ENCODE measurements around the gene SHROOM1. TPM values are rescaled to one million over a fixed set of nuclear protein-coding genes. Genes with fewer than 3 reads are reported as not detected.
A peak's percentile ranks its signal among the peaks of the same experiment; 100 is the strongest.

Gene SHROOM1
- total and polyA plus RNA-seq, 9 donors: 1.6 to 3.2 (median 2.4) TPM

DNA sequence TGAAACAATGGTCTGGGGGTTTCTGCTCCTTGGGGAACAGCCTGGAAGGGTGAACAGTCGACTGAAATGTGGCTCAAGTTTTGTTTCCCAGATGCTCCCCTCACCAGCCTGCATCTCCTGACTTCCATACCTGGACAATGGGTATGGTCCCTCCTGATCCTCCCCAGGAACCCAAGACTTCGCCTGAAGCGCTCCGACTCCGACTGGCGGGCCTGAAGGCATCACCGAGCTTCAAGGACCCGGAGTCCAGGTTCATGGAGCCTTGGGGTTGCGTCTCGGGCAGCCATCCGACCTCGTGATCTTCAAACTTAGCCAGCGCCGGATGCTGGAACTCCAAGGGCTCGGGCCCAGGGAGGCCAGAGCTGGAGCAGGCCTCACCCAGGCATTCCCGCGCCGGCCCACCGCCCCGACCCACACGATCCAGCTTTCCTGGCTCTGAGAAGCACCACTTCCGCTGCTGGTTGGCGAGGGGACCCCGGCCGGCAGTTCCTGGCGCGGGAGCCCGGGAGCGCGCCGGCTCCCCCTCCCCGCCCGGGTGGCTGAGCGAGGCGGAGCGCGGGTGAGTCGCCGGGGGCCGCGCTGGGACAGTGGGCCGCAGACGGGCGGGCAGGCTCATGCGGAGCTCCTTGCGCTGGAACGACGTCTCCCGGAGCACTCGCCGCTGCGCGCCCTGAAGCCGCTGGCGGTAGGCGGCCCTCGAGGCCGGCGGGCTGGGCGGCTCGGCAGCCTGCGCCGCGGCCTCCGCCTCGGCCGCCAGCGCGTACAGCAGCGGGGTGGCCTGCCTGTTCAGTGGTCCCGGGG, 5.2 kb downstream of the SHROOM1 start:
- no peak for DNase-seq
- Histone ChIP-seq H3K4me1 (ENCODE audit: control insufficient read depth, insufficient read depth, low read length) (peaks cover 34% of the 10 kb centered on the region), H3K9me3 (replicated peaks; ENCODE audit: control insufficient read depth, low read depth, low read length) (no peaks in the 10 kb centered on the region), H3K36me3 (ENCODE audit: control insufficient read depth, insufficient read depth, low read length) (no peaks in the 10 kb centered on the region), H3K27me3 (ENCODE audit: control insufficient read depth, insufficient read depth, low read length) (peaks cover 71% of the 10 kb centered on the region), H3K4me3 (ENCODE audit: low read length) (no peak overlapping the region), H3K27ac (ENCODE audit: low read length) (no peak overlapping the region)
- WGBS (ENCODE audit: insufficient coverage): 26% methylated on average over 67 of the region's 71 CpGs

DNA sequence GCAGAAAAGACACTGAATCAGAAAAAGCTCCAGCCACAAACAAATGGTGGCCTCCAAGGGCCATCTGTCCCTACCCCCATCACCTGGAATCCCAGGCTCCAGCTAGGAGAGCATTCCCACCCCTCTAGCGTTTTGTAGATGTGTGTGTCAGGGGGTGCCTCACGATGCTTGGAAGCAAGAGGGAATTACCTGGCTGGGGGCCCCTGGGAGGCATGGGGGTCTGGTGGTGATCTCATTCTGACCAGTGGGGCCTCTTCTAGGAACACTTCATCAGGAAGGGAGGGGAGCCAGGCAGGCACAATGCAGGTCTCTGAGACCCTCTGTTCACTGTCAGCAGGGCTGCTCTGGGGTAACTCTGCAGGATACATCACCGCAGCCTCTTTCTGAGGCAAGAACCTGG, 6.0 kb downstream of the SHROOM1 start:
- WGBS (ENCODE audit: insufficient coverage): 87% methylated on average over 3 of the region's 3 CpGs
- Histone ChIP-seq H3K27me3 (ENCODE audit: control insufficient read depth, insufficient read depth, low read length) (peaks cover 73% of the 10 kb centered on the region), H3K4me3 (ENCODE audit: low read length) (no peak overlapping the region), H3K36me3 (ENCODE audit: control insufficient read depth, insufficient read depth, low read length) (no peaks in the 10 kb centered on the region), H3K27ac (ENCODE audit: low read length) (no peak overlapping the region), H3K9me3 (replicated peaks; ENCODE audit: control insufficient read depth, low read depth, low read length) (no peaks in the 10 kb centered on the region), H3K4me1 (ENCODE audit: control insufficient read depth, insufficient read depth, low read length) (peaks cover 35% of the 10 kb centered on the region)
- no peak for DNase-seq

DNA sequence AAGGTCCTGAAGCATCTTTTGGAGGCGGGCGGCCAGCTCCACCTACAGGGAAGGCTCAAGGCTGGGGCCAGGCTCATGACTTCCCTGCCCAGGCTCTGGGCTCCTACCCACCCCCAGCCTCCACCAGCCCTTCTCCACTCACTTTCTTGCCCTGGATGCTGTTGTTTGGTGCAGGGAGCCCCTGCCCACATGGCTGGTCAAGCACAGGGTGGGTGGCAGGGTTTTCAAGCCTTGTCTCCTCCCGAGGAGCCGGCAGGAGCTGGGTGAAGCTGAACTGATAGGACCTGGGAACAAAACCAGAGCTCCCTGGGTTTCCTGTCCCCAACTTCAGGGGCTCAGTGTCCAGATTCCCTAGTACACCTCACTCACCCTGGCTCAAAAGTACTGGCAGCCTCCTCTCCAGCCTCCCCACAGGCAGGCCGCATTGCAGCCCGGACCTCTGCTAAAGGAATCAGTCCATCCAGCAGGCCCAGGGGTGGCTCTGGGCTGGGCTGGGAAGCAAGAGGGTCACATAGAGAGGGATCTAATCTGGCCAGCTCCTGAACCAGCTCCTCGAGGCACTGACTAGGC, 6.9 kb downstream of the SHROOM1 start:
- Histone ChIP-seq H3K27ac (ENCODE audit: low read length) (no peak overlapping the region), H3K36me3 (ENCODE audit: control insufficient read depth, insufficient read depth, low read length) (no peaks in the 10 kb centered on the region), H3K4me3 (ENCODE audit: low read length) (no peak overlapping the region), H3K4me1 (ENCODE audit: control insufficient read depth, insufficient read depth, low read length) (peaks cover 32% of the 10 kb centered on the region), H3K27me3 (ENCODE audit: control insufficient read depth, insufficient read depth, low read length) (peaks cover 73% of the 10 kb centered on the region), H3K9me3 (replicated peaks; ENCODE audit: control insufficient read depth, low read depth, low read length) (no peaks in the 10 kb centered on the region)
- 60% methylated on average over 5 of the region's 7 CpGs for WGBS (ENCODE audit: insufficient coverage)
- DNase-seq: no peak

DNA sequence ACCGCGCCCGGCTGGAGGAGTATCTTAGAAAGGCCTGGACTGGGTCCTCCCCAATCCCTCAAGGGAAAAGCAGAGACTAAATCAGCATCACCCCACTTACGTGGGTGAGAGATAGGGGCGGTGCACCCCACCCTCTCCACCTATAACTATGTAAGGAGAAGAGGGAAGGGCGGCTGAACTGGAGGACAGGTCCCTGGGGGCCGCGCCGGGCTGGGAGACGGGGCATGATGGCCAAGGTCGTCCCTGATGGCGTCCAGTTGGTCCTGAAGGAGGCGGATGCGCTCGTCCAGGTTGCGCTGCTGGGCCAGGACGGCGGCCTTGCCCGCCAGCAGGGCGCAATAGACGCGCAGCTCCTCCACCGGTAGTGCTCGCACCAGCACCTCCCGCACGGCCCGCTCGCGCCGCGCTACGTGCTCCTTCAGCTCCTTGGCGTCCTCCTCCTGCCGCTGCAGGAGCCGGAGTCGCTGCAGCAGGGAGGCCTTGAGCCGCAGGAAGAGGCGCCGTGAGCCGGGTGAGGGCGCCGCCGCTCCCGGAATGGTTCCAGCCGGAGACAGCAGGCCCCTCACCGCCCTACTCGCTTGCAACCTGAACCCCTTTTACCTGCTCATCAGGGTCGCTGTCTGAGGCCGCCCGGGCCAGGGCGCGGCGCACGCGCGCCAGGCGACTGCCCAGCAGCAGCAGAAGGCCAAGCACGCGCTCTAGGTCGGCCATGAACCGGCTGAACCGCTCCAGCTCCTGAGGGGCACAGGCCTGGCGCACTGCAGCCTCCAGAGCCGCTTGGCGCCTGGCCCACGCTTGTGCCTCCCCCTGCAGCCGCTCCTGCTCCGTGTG, 7.6 kb downstream of the SHROOM1 start:
- Histone ChIP-seq H3K36me3 (ENCODE audit: control insufficient read depth, insufficient read depth, low read length) (no peaks in the 10 kb centered on the region), H3K4me3 (ENCODE audit: low read length) (peak overlapping the region; percentile 22), H3K27me3 (ENCODE audit: control insufficient read depth, insufficient read depth, low read length) (peaks cover 72% of the 10 kb centered on the region), H3K27ac (ENCODE audit: low read length) (no peak overlapping the region), H3K4me1 (ENCODE audit: control insufficient read depth, insufficient read depth, low read length) (peaks cover 32% of the 10 kb centered on the region), H3K9me3 (replicated peaks; ENCODE audit: control insufficient read depth, low read depth, low read length) (no peaks in the 10 kb centered on the region)
- DNase-seq: peak; percentile 64
- 7% methylated on average over 63 of the region's 68 CpGs for WGBS (ENCODE audit: insufficient coverage)

DNA sequence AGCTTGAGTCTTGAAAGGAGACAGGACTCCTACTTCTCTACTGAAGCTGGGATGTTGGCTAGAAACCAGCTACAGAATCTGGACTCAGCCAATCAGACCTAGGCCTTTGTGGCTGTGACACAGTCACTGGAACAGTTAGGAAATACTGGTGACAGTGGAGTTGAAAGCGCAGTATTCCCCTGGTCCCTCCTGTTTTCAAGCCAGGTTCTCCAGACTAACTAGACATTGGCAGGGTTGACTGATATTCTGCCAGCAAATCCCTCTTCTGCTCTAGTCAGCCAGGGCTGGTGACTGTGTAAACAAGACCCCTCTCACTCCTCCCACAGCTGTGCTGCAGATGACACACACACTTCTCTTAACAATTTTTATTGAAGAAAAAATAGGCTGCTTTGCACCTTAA, 8.7 kb downstream of the SHROOM1 start:
- DNase-seq: no peak
- Histone ChIP-seq H3K4me3 (ENCODE audit: low read length) (no peak overlapping the region), H3K9me3 (replicated peaks; ENCODE audit: control insufficient read depth, low read depth, low read length) (no peaks in the 10 kb centered on the region), H3K27ac (ENCODE audit: low read length) (no peak overlapping the region), H3K36me3 (ENCODE audit: control insufficient read depth, insufficient read depth, low read length) (no peaks in the 10 kb centered on the region), H3K27me3 (ENCODE audit: control insufficient read depth, insufficient read depth, low read length) (peaks cover 66% of the 10 kb centered on the region), H3K4me1 (ENCODE audit: control insufficient read depth, insufficient read depth, low read length) (peaks cover 32% of the 10 kb centered on the region)
- WGBS (ENCODE audit: insufficient coverage): 100% methylated on average over 1 of the region's 1 CpG

DNA sequence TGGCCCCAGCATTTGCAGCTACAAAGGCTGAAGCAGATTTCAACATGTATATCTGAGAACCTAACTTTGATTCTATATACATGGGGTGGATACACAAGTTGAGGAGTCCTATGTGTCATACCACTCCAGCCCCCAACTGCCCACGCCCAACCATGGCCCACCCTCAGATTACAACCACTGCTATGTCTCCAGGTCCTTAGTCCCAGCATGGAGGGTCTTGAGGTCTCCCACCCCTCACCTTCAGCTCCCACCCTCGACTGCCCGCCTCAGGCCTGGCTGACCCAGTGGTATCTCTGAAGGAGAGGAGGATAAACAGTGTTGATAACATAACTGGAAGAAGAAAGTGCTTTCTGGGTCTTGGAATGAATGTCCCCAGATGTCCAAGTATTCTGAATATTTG, 9.1 kb downstream of the SHROOM1 start:
- Histone ChIP-seq H3K27me3 (ENCODE audit: control insufficient read depth, insufficient read depth, low read length) (peaks cover 62% of the 10 kb centered on the region), H3K4me1 (ENCODE audit: control insufficient read depth, insufficient read depth, low read length) (peaks cover 30% of the 10 kb centered on the region), H3K27ac (ENCODE audit: low read length) (no peak overlapping the region), H3K9me3 (replicated peaks; ENCODE audit: control insufficient read depth, low read depth, low read length) (no peaks in the 10 kb centered on the region), H3K36me3 (ENCODE audit: control insufficient read depth, insufficient read depth, low read length) (no peaks in the 10 kb centered on the region), H3K4me3 (ENCODE audit: low read length) (no peak overlapping the region)
- no peak for DNase-seq
- WGBS (ENCODE audit: insufficient coverage): 80% methylated on average over 1 of the region's 3 CpGs

DNA sequence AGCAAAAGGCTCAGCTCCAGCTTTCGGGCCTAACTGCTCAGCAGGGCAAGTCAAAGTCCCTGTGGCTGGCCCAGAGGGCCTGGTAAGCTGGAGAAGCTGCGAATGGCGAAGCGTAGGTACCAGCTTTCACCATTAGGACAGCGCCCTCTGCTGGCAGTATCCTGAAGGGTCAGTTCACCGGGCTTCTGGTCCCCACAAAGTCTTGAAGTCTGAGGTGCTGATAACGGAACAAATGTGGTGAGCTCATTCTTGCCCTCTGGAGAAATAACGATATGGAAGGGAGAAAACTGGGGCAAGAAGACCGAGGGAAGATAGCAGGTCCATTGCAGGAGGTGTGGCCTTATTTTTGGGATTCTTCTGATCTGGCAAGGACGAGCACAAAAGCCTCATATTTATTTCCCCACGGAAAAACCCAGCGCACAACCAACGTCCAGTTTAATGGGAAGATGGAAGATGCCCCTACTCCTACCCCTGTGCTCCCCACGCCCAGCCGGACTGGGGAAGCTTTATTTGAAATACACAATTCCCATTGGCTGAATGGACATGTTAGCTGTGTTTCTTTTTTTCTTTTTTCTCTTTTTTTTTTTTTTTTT, 10.2 kb downstream of the SHROOM1 start:
- H3K36me3 ChIP-seq (ENCODE audit: control insufficient read depth, insufficient read depth, low read length): no peaks in the 10 kb centered on the region
- no peak overlapping the region for H3K27ac ChIP-seq (ENCODE audit: low read length)
- WGBS (ENCODE audit: insufficient coverage): 9% methylated on average over 9 of the region's 15 CpGs
- no peaks in the 10 kb centered on the region for H3K9me3 ChIP-seq (replicated peaks; ENCODE audit: control insufficient read depth, low read depth, low read length)
- no peak overlapping the region for H3K4me3 ChIP-seq (ENCODE audit: low read length)
- H3K27me3 ChIP-seq (ENCODE audit: control insufficient read depth, insufficient read depth, low read length): peaks cover 58% of the 10 kb centered on the region
- DNase-seq: peak; percentile 89
- peaks cover 23% of the 10 kb centered on the region for H3K4me1 ChIP-seq (ENCODE audit: control insufficient read depth, insufficient read depth, low read length)

DNA sequence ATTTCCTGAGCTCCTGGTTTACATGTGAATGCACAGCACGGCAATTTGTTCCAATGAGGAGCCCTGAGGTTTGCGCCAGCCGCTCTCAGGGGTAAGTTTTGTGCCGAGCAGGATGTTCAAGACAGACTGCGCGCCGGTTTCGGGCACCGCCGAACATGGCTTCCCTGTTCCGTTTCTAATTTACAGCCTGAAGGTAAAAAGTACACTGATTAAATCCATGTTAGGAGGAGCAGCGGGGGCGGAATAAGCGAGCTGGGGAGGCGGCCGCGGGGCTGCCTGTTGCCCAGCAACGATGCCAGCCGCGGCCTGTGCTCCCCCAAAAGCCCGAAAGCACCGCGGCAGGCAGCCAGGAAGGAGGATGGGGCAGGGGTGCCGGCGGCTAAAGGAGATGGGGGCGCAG, 11.0 kb downstream of the SHROOM1 start:
- 15% methylated on average over 23 of the region's 26 CpGs for WGBS (ENCODE audit: insufficient coverage)
- no peak for DNase-seq
- H3K36me3 ChIP-seq (ENCODE audit: control insufficient read depth, insufficient read depth, low read length): no peaks in the 10 kb centered on the region
- no peak overlapping the region for H3K27ac ChIP-seq (ENCODE audit: low read length)
- peaks cover 21% of the 10 kb centered on the region for H3K4me1 ChIP-seq (ENCODE audit: control insufficient read depth, insufficient read depth, low read length)
- H3K27me3 ChIP-seq (ENCODE audit: control insufficient read depth, insufficient read depth, low read length): peaks cover 58% of the 10 kb centered on the region
- H3K4me3 ChIP-seq (ENCODE audit: low read length): no peak overlapping the region
- no peaks in the 10 kb centered on the region for H3K9me3 ChIP-seq (replicated peaks; ENCODE audit: control insufficient read depth, low read depth, low read length)

DNA sequence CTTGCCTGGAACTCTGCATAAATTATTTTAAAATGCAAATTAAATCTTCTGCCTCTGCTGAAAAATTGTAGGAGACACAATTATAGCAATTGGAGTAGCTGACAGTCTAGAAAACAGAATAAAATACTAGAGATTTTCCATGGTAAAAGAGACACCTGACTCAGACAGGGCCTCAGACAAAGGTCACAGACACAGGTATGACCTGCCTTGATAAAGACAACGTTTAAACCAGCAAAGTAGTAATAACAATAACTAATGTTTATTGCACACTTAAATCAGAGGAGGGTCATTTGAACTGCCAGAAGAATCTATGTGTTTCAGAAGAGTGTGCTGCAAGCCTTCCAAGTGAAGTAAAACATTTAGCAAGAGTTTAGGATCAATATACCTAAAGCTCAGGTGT, 13.4 kb downstream of the SHROOM1 start:
- Histone ChIP-seq H3K9me3 (replicated peaks; ENCODE audit: control insufficient read depth, low read depth, low read length) (no peaks in the 10 kb centered on the region), H3K4me1 (ENCODE audit: control insufficient read depth, insufficient read depth, low read length) (peaks cover 16% of the 10 kb centered on the region), H3K27ac (ENCODE audit: low read length) (no peak overlapping the region), H3K4me3 (ENCODE audit: low read length) (no peak overlapping the region), H3K27me3 (ENCODE audit: control insufficient read depth, insufficient read depth, low read length) (peaks cover 64% of the 10 kb centered on the region), H3K36me3 (ENCODE audit: control insufficient read depth, insufficient read depth, low read length) (no peaks in the 10 kb centered on the region)
- whole genome bisulfite sequencing (ENCODE audit: insufficient coverage): no CpG with 5 or more reads among the region's 1 CpG
- no peak for DNase-seq

DNA sequence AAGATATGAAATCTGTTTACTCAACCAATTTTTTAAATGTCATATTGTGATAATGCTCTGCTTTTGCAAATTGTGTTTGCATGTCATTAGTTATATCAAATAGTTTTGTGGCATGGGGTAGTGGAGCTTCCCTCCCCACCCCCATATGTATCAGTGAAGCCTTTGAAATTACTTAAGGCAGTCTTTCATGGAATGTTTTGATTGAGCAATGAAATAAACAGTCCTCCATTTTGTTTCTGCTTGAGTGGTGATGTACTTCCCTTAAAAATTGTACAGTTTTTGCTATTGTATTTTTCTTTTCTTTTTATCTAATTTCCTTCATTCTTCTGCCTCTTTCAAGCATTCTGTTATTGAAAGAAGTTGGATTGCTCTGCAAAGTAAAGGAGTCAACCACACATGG, 13.9 kb downstream of the SHROOM1 start:
- no peak for DNase-seq
- H3K27me3 ChIP-seq (ENCODE audit: control insufficient read depth, insufficient read depth, low read length): peaks cover 66% of the 10 kb centered on the region

More for the DNA sequence above, 13.9 kb downstream of the SHROOM1 start:
- no peaks in the 10 kb centered on the region for H3K9me3 ChIP-seq (replicated peaks; ENCODE audit: control insufficient read depth, low read depth, low read length)
- no peak overlapping the region for H3K4me3 ChIP-seq (ENCODE audit: low read length)
- H3K36me3 ChIP-seq (ENCODE audit: control insufficient read depth, insufficient read depth, low read length): no peaks in the 10 kb centered on the region
- no peak overlapping the region for H3K27ac ChIP-seq (ENCODE audit: low read length)
- peaks cover 13% of the 10 kb centered on the region for H3K4me1 ChIP-seq (ENCODE audit: control insufficient read depth, insufficient read depth, low read length)
